Mesendoderm (in vitro differentiated cells): ENCODE results near the gene RASD1.

Experiments used
- DNase-seq: peaks from one replicate; pipeline ENCODE4 v3.0.0; 2013
- H2AK5ac ChIP-seq: 2 replicates; pipeline ENCODE4 v1.6.1; 2013; ENCODE audit warnings: low read length, inconsistent platforms
- H2BK120ac ChIP-seq: 2 replicates; pipeline ENCODE4 v1.6.1; 2013; ENCODE audit warnings: low read depth, mild to moderate bottlenecking, low read length, moderate library complexity, mixed read lengths
- H2BK15ac ChIP-seq: replicated peaks from 2 replicates; pipeline ENCODE4 v1.6.1; 2013; ENCODE audit warnings: low read depth, mild to moderate bottlenecking, moderate library complexity
- H2BK5ac ChIP-seq: 2 replicates; pipeline ENCODE4 v1.6.1; 2013; ENCODE audit warnings: low read length, inconsistent platforms
- H3K18ac ChIP-seq: 2 replicates; pipeline ENCODE4 v1.6.1; 2013; ENCODE audit warnings: mild to moderate bottlenecking, low read length, mixed read lengths
- H3K23ac ChIP-seq: one replicate; pipeline ENCODE4 v1.6.1; 2013; ENCODE audit warnings: low read length
- H3K27ac ChIP-seq: 2 replicates; pipeline ENCODE4 v1.5.1; 2013; ENCODE audit warnings: low read depth, mild to moderate bottlenecking, inconsistent platforms, low read length, moderate library complexity
- H3K27me3 ChIP-seq: 2 replicates; pipeline ENCODE4 v1.6.1; 2013; ENCODE audit warnings: low read length, control low read depth, mild to moderate bottlenecking, inconsistent platforms; ENCODE audit not compliant: insufficient read depth, poor library complexity
- H3K36me3 ChIP-seq: 2 replicates; pipeline ENCODE4 v1.6.1; 2013; ENCODE audit warnings: low read length, inconsistent platforms; ENCODE audit not compliant: control insufficient read depth, insufficient read depth
- H3K4ac ChIP-seq: one replicate; pipeline ENCODE4 v1.6.1; 2013; ENCODE audit warnings: low read depth, mild to moderate bottlenecking, low read length, moderate library complexity
- H3K4me1 ChIP-seq: 2 replicates; pipeline ENCODE4 v1.6.1; 2013; ENCODE audit warnings: low read depth, low read length, inconsistent platforms; ENCODE audit not compliant: control insufficient read depth
- H3K4me2 ChIP-seq: 2 replicates; pipeline ENCODE4 v1.6.1; 2013; ENCODE audit warnings: low read length
- H3K4me3 ChIP-seq: 2 replicates; pipeline ENCODE4 v1.5.1; 2013; ENCODE audit warnings: mild to moderate bottlenecking, low read length
- H3K56ac ChIP-seq: one replicate; pipeline ENCODE4 v1.6.1; 2013; ENCODE audit warnings: low read length
- H3K79me1 ChIP-seq: 2 replicates; pipeline ENCODE4 v1.6.1; 2013; ENCODE audit warnings: low read length, inconsistent platforms
- H3K79me2 ChIP-seq: 2 replicates; pipeline ENCODE4 v1.6.1; 2013; ENCODE audit warnings: mild to moderate bottlenecking, low read length; ENCODE audit not compliant: control insufficient read depth, insufficient read depth
- H3K9ac ChIP-seq: 2 replicates; pipeline ENCODE4 v1.6.1; 2013; ENCODE audit warnings: low read length, inconsistent platforms
- H4K5ac ChIP-seq: one replicate; pipeline ENCODE4 v1.6.1; 2013; ENCODE audit warnings: low read length
- H4K8ac ChIP-seq: one replicate; pipeline ENCODE4 v1.6.1; 2013; ENCODE audit warnings: low read depth, mild to moderate bottlenecking, control low read depth, low read length, moderate library complexity
- WGBS: extraction: QIAGEN DNeasy Blood & Tissue Kit; methylation state at CpG from one replicate; pipeline ENCODE4 v1.1.7; 2013; ENCODE audit warnings: low lambda C conversion rate, missing lambda C conversion rate; ENCODE audit not compliant: insufficient coverage; ENCODE audit errors: extremely low coverage; 5-methylcytosine and 5-hydroxymethylcytosine counted together

Gene RASD1

DNA sequence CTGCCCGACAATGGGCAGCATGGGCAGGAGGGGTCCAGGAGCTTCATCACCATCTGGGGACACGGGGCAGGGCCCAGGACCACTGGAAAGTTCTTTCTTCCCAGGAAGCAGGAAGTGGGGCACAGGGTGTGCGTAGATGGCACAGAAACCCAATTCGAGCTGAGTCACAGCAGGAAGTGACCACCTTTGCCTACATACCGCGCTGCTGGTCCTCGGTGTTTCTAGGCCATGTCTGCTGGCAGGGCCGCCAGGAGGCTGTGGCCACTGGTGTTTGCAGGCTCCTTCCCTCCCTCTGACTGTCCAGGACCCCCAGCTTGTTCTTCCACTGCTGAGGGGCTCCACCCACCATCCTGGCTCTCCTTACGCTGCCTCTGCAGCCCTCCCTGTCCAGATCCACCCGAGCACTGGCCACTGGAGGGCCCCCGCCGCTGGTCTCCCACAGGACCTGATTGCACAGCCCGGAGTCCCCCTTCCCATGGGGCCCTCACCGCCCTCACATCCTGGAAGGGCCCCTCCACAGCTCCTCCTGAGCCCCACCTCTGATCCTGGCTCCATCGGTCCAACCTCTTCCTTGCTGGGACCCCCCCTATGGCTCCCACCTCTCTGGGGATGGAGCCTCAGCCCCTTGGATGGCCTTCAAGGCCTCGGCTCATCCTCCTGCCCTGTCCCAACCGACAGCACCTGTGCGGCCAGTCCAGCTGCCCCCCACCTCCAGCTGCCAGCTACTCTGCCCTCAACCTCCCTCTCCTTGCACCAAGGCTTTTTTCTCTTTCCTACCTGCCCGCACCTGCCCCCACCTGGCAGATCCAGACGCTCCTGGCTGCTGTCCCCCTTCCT is 14.5 kb upstream of the RASD1 start:
- Histone ChIP-seq H4K5ac (no peak overlapping the region), H3K4me2 (no peak overlapping the region), H3K36me3 (no peaks in the 10 kb centered on the region), H2AK5ac (no peak overlapping the region), H2BK15ac (no peak overlapping the region), H3K56ac (no peak overlapping the region), H3K18ac (no peak overlapping the region), H3K4me3 (no peak overlapping the region), H3K23ac (no peak overlapping the region), H3K27ac (no peak overlapping the region), H2BK120ac (no peak overlapping the region), H3K9ac (no peak overlapping the region), H3K79me1 (no peaks in the 10 kb centered on the region), H4K8ac (no peak overlapping the region), H3K27me3 (no peaks in the 10 kb centered on the region), H2BK5ac (no peak overlapping the region), H3K4ac (no peak overlapping the region), H3K4me1 (no peaks in the 10 kb centered on the region), H3K79me2 (no peaks in the 10 kb centered on the region)
- no CpG with 5 or more reads among the region's 20 CpGs for WGBS
- DNase-seq = no peak

DNA sequence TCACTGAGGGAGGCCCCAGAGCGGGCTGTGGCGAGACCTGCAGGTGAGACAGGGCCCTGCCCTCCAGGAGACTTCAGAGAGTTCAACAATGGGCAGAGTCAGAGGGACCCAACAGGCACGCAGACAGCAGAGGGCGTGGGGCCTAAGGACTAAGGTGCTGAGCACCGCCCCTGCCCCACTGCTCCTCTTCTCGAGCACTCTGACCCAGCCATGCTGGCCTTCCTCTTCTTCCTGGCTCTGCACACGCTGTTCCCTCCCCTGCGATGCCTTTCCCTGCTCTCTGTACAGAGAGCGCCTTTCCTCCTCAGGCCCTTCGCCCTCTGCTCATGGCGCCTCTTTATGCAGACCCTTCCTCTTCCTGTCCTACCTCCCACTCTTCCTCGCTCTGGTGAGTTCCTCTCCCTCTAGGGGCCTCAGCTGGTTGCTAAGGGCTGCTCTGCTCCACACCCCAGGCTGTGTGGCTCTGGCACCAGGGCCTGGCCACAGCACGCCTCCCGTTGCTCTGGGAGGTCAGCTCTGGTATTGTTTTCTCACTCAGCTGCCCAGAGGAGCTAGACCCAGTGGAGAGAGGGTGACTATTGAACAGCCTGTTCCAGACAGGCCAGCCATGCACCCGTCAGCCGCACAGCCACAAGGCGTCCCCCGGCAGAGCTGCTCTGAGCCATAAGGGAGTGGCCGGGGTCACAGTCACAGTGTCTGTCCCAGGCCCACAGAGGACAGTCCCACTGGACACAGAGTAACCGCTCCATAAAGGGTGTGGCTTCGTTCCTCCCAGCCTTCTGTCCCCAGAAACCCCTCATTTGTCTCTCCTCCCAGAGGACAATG is 13.6 kb upstream of the RASD1 start:
- H3K79me2 ChIP-seq = no peaks in the 10 kb centered on the region
- H2BK120ac ChIP-seq = no peak overlapping the region
- no CpG with 5 or more reads among the region's 21 CpGs for WGBS
- no peaks in the 10 kb centered on the region for H3K36me3 ChIP-seq
- H3K4me1 ChIP-seq = no peaks in the 10 kb centered on the region
- no peak overlapping the region for H3K4ac ChIP-seq
- H3K23ac ChIP-seq = no peak overlapping the region
- no peaks in the 10 kb centered on the region for H3K79me1 ChIP-seq
- H3K27me3 ChIP-seq = no peaks in the 10 kb centered on the region
- no peak overlapping the region for H3K18ac ChIP-seq
- no peak overlapping the region for H3K4me2 ChIP-seq
- H3K56ac ChIP-seq = no peak overlapping the region
- H3K9ac ChIP-seq = no peak overlapping the region
- no peak for DNase-seq
- no peak overlapping the region for H2AK5ac ChIP-seq
- H3K27ac ChIP-seq = no peak overlapping the region
- H4K8ac ChIP-seq = no peak overlapping the region
- H2BK5ac ChIP-seq = no peak overlapping the region
- no peak overlapping the region for H4K5ac ChIP-seq
- no peak overlapping the region for H3K4me3 ChIP-seq
- no peak overlapping the region for H2BK15ac ChIP-seq

DNA sequence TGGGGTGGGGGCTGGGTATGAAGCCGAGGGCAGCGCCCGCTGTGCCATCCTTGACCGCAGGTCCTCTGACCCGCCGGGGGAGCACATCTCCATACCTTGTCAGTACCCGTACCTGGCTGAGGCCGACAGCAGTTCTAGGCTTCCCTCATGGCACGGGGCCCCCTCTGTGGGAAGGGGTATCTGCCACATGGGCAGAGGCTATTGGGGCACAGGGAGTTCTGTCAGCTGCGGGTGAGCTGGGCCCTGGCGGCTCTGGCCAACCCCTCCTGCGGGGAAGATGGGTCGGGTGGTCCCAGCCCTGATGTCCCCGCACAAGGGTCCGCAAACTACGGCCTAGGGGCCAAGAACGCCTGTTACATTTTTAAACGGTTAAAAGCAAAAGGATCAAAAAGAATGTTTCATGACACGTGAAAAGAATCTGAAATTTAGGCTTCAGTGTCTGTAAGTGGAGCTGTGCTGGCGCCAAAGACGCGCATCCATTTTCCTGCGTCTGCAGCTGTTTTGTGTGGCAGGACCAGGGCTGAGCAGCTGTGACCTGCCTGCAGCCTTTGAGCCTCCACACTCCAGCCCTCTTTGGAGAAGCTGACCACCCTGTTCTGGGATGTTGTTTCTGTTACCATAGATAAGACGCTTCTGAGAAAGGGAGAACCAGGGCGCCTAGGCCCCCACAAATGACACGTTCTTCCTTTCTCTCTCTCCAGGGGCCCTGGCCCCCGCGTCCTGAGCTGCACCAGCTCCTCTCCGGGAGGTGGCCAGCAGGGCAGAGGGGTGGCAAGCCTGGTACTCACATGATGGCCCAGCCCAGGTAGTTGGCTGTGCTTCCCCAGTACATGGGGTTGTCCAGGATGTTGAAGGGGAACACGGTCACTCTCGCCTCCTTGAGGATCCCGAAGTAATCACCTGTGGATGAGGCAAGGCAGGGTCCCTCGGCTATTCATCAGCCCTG is 12.7 kb upstream of the RASD1 start:
- no peak overlapping the region for H2BK15ac ChIP-seq
- no peak overlapping the region for H3K9ac ChIP-seq
- H4K8ac ChIP-seq = no peak overlapping the region
- no peaks in the 10 kb centered on the region for H3K27me3 ChIP-seq
- no peaks in the 10 kb centered on the region for H3K4me1 ChIP-seq
- no peak overlapping the region for H2BK120ac ChIP-seq
- H3K4me3 ChIP-seq = no peak overlapping the region
- H2BK5ac ChIP-seq = no peak overlapping the region
- H3K23ac ChIP-seq = no peak overlapping the region
- H2AK5ac ChIP-seq = no peak overlapping the region
- H3K27ac ChIP-seq = no peak overlapping the region
- H3K79me2 ChIP-seq = no peaks in the 10 kb centered on the region
- H3K36me3 ChIP-seq = no peaks in the 10 kb centered on the region
- no peak for DNase-seq
- H3K4ac ChIP-seq = no peak overlapping the region
- no peak overlapping the region for H3K18ac ChIP-seq
- H4K5ac ChIP-seq = no peak overlapping the region
- WGBS = no CpG with 5 or more reads among the region's 33 CpGs
- H3K79me1 ChIP-seq = no peaks in the 10 kb centered on the region
- H3K56ac ChIP-seq = no peak overlapping the region
- no peak overlapping the region for H3K4me2 ChIP-seq

DNA sequence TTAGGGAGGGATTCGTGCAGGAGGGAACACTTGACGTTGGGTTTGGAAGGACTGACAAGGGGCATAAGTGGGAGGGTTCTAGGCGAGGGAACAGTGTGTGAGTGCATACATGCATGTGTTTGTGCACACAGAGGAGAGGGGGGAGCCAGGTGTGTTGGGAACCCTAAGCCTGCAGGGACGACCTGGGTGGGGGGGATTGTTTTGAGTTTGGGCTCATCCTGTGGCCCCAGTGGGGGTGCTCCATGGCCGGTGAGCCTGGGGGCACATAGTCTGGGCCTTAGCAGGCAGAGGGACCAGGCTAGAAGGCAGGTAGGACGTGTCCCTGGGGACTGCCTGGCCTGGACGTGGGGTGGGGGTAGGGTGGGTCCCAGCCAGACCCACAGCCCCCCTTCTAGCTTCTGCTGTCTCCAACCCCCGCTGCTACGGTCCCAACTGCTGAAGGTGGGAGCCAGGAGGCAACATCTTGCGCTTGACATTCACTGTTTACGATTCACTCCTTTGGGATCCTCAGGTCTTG is 11.9 kb upstream of the RASD1 start:
- no peaks in the 10 kb centered on the region for H3K36me3 ChIP-seq
- no peak overlapping the region for H2BK120ac ChIP-seq
- H3K4ac ChIP-seq = no peak overlapping the region
- H4K8ac ChIP-seq = no peak overlapping the region
- no peak overlapping the region for H3K18ac ChIP-seq
- H3K4me1 ChIP-seq = no peaks in the 10 kb centered on the region
- no peak overlapping the region for H3K56ac ChIP-seq
- H3K79me2 ChIP-seq = no peaks in the 10 kb centered on the region
- no CpG with 5 or more reads among the region's 11 CpGs for WGBS
- no peaks in the 10 kb centered on the region for H3K27me3 ChIP-seq
- H3K9ac ChIP-seq = no peak overlapping the region
- H3K27ac ChIP-seq = no peak overlapping the region
- H2AK5ac ChIP-seq = no peak overlapping the region
- DNase-seq = no peak
- H3K4me3 ChIP-seq = no peak overlapping the region
- H3K79me1 ChIP-seq = no peaks in the 10 kb centered on the region
- no peak overlapping the region for H3K23ac ChIP-seq
- no peak overlapping the region for H3K4me2 ChIP-seq
- no peak overlapping the region for H4K5ac ChIP-seq
- H2BK5ac ChIP-seq = no peak overlapping the region
- no peak overlapping the region for H2BK15ac ChIP-seq

DNA sequence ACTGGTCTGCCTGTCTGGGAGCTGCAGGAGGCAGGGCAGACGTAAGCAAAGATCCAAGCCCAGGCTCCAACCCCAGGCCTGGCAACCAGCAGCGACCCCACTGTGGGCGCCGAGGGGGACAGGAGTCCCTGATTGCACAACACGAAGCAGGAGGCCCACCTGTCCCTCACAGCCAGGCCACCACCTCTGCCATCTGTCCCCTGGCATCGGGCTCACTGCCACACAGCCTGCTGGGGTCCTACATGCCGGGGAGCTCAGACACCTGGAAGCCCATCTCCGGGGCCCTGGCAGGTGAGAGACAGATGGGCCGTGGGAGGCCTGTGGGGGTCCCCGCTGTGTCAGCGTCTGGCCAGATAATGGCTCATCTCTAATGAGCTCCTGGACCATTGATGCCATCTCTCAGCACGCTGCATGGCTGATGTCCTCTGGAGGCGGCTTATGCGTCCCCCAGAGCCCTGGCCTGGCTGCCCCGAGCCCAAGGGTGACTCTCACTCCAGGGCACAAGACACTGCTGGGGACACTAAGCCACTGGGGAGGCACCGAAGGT is 11.3 kb upstream of the RASD1 start:
- no peak overlapping the region for H3K18ac ChIP-seq
- no peak overlapping the region for H3K9ac ChIP-seq
- no peaks in the 10 kb centered on the region for H3K79me2 ChIP-seq
- no peaks in the 10 kb centered on the region for H3K79me1 ChIP-seq
- H3K56ac ChIP-seq = no peak overlapping the region
- no peak overlapping the region for H4K5ac ChIP-seq
- H3K23ac ChIP-seq = no peak overlapping the region
- H3K4me3 ChIP-seq = no peak overlapping the region
- no peak overlapping the region for H2BK120ac ChIP-seq
- H3K4me1 ChIP-seq = no peaks in the 10 kb centered on the region
- H2AK5ac ChIP-seq = no peak overlapping the region
- no peak overlapping the region for H3K4ac ChIP-seq
- DNase-seq = no peak
- no peak overlapping the region for H2BK15ac ChIP-seq
- H3K36me3 ChIP-seq = no peaks in the 10 kb centered on the region
- no peak overlapping the region for H3K27ac ChIP-seq
- H3K27me3 ChIP-seq = no peaks in the 10 kb centered on the region
- H3K4me2 ChIP-seq = no peak overlapping the region
- H4K8ac ChIP-seq = no peak overlapping the region
- whole genome bisulfite sequencing = no CpG with 5 or more reads among the region's 16 CpGs
- H2BK5ac ChIP-seq = no peak overlapping the region
